Ammon's horn (tissue), 1 donor: ENCODE data around the gene KLRG1.

ENCODE experiments used
- DNase-seq: peaks from one replicate; pipeline ENCODE4 v3.0.0-alpha.2; 2016; ENCODE audit warnings: low spot score

KLRG1 gene

GRCh38 chr12:9040484-9041186, 51.3 kb downstream of the KLRG1 start:
- DNase-seq = no peak

GRCh38 chr12:9041321-9041720, 52.0 kb downstream of the KLRG1 start:
- DNase-seq = no peak

DNA sequence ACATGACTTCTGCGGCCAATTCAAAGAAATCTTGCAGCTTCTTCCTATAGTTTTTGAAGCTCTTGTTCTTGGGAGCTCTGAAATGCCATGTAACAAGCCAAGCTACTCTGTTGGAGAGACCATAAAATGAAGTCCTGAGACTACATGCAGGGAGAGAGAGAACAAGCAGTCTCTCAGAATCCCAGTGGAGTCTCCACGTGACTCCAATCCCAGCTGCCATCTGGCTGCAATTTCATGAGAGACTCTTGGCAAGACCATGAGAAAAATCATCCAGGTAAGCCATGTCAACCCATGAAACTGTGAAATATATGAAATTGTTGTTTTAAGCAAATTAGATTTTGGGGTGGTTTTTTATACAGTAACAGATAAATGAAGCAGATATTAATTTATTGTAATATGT, 54.4 kb downstream of the KLRG1 start:
- no peak for DNase-seq

- no peak for DNase-seq
These were observed 57.8 kb downstream of the KLRG1 start for GRCh38 chr12:9047105-9047504.

- DNase-seq = no peak
These were observed 59.6 kb downstream of the KLRG1 start for GRCh38 chr12:9048930-9049329.

GRCh38 chr12:9049520-9050133, 60.3 kb downstream of the KLRG1 start:
- peak; percentile 34 for DNase-seq

GRCh38 chr12:9050521-9051157, 61.3 kb downstream of the KLRG1 start:
- no peak for DNase-seq

GRCh38 chr12:9051158-9051550, 61.8 kb downstream of the KLRG1 start:
- no peak for DNase-seq

GRCh38 chr12:9052610-9053009, 63.3 kb downstream of the KLRG1 start:
- DNase-seq = no peak
